Measurements from ENCODE around the gene DTYMK.

DTYMK gene

GRCh38 chr2:241653210-241653750 is 33.3 kb downstream of the DTYMK start:
- no peaks in the 10 kb centered on the region for H3K27me3 ChIP-seq
- H3K27ac ChIP-seq: no peak overlapping the region
- peaks cover 18% of the 10 kb centered on the region for H3K4me1 ChIP-seq
- no peak overlapping the region for H3K4me2 ChIP-seq
- no peaks in the 10 kb centered on the region for H3K9me3 ChIP-seq
- H3K36me3 ChIP-seq: peaks cover 84% of the 10 kb centered on the region
- no peak overlapping the region for H3K4me3 ChIP-seq
- no peak overlapping the region for H3K9ac ChIP-seq
- no peak for TF ChIP-seq Cebpa-rat (IDR thresholded peaks at IDR 0.05)
- peaks cover 86% of the 10 kb centered on the region for H4K20me1 ChIP-seq

GRCh38 chr2:241652722-241653121 is 33.9 kb downstream of the DTYMK start:
- H3K4me1 ChIP-seq: peaks cover 24% of the 10 kb centered on the region
- H3K36me3 ChIP-seq: peaks cover 79% of the 10 kb centered on the region
- H3K4me3 ChIP-seq: no peak overlapping the region
- no peaks in the 10 kb centered on the region for H3K9me3 ChIP-seq
- no peaks in the 10 kb centered on the region for H3K27me3 ChIP-seq
- H3K9ac ChIP-seq: no peak overlapping the region
- no peak for TF ChIP-seq Cebpa-rat (IDR thresholded peaks at IDR 0.05)
- H4K20me1 ChIP-seq: peaks cover 86% of the 10 kb centered on the region
- no peak overlapping the region for H3K27ac ChIP-seq
- no peak overlapping the region for H3K4me2 ChIP-seq

- no peak overlapping the region for H3K27ac ChIP-seq
- H3K4me1 ChIP-seq: peaks cover 26% of the 10 kb centered on the region
- peaks cover 89% of the 10 kb centered on the region for H4K20me1 ChIP-seq
- H3K9ac ChIP-seq: no peak overlapping the region
- no peak for TF ChIP-seq Cebpa-rat (IDR thresholded peaks at IDR 0.05)
- H3K27me3 ChIP-seq: no peaks in the 10 kb centered on the region
- H3K36me3 ChIP-seq: peaks cover 73% of the 10 kb centered on the region
- H3K4me3 ChIP-seq: no peak overlapping the region
- H3K4me2 ChIP-seq: no peak overlapping the region
- no peaks in the 10 kb centered on the region for H3K9me3 ChIP-seq
Measured at GRCh38 chr2:241652142-241652541, 34.5 kb downstream of the DTYMK start.

GRCh38 chr2:241649927-241650326 is 36.7 kb downstream of the DTYMK start:
- no peak overlapping the region for H3K27ac ChIP-seq
- no peak overlapping the region for H3K4me2 ChIP-seq
- no peaks in the 10 kb centered on the region for H3K9me3 ChIP-seq
- H3K36me3 ChIP-seq: peaks cover 72% of the 10 kb centered on the region
- no peak for TF ChIP-seq Cebpa-rat (IDR thresholded peaks at IDR 0.05)
- no peaks in the 10 kb centered on the region for H3K27me3 ChIP-seq
- no peak overlapping the region for H3K9ac ChIP-seq
- H3K4me1 ChIP-seq: peaks cover 26% of the 10 kb centered on the region
- H4K20me1 ChIP-seq: peaks cover 99% of the 10 kb centered on the region
- no peak overlapping the region for H3K4me3 ChIP-seq

- Histone ChIP-seq H3K36me3 (peaks cover 72% of the 10 kb centered on the region), H3K4me1 (peaks cover 26% of the 10 kb centered on the region), H3K9me3 (no peaks in the 10 kb centered on the region), H3K27me3 (no peaks in the 10 kb centered on the region), H3K27ac (no peak overlapping the region), H3K4me3 (no peak overlapping the region), H3K9ac (no peak overlapping the region), H4K20me1 (peaks cover 99% of the 10 kb centered on the region), H3K4me2 (peak overlapping the region; percentile 21)
- TF ChIP-seq Cebpa-rat (IDR thresholded peaks at IDR 0.05): no peak
Measured at GRCh38 chr2:241649404-241649803, 37.2 kb downstream of the DTYMK start.

- Histone ChIP-seq H3K4me3 (no peak overlapping the region), H3K36me3 (peaks cover 70% of the 10 kb centered on the region), H3K4me1 (peaks cover 26% of the 10 kb centered on the region), H4K20me1 (peaks cover 100% of the 10 kb centered on the region), H3K9me3 (no peaks in the 10 kb centered on the region), H3K27ac (no peak overlapping the region), H3K4me2 (peak overlapping the region; percentile 21), H3K9ac (peak overlapping the region; percentile 7; the same call in 1 of the 2 replicates), H3K27me3 (no peaks in the 10 kb centered on the region)
- no peak for TF ChIP-seq Cebpa-rat (IDR thresholded peaks at IDR 0.05)
Measured at GRCh38 chr2:241648453-241648852, 38.2 kb downstream of the DTYMK start.

GRCh38 chr2:241645915-241646645 is 40.5 kb downstream of the DTYMK start:
- H3K4me2 ChIP-seq: no peak overlapping the region
- H3K27me3 ChIP-seq: no peaks in the 10 kb centered on the region
- H3K4me1 ChIP-seq: peaks cover 36% of the 10 kb centered on the region
- peaks cover 55% of the 10 kb centered on the region for H3K36me3 ChIP-seq
- no peak overlapping the region for H3K27ac ChIP-seq
- H3K4me3 ChIP-seq: no peak overlapping the region
- no peaks in the 10 kb centered on the region for H3K9me3 ChIP-seq
- peaks cover 100% of the 10 kb centered on the region for H4K20me1 ChIP-seq
- TF ChIP-seq Cebpa-rat (IDR thresholded peaks at IDR 0.05): no peak
- H3K9ac ChIP-seq: no peak overlapping the region

- TF ChIP-seq Cebpa-rat (IDR thresholded peaks at IDR 0.05): no peak
- no peak overlapping the region for H3K4me2 ChIP-seq
- no peaks in the 10 kb centered on the region for H3K9me3 ChIP-seq
- no peaks in the 10 kb centered on the region for H3K27me3 ChIP-seq
- H3K36me3 ChIP-seq: peaks cover 55% of the 10 kb centered on the region
- H3K4me3 ChIP-seq: no peak overlapping the region
- H3K27ac ChIP-seq: no peak overlapping the region
- peaks cover 100% of the 10 kb centered on the region for H4K20me1 ChIP-seq
- peaks cover 43% of the 10 kb centered on the region for H3K4me1 ChIP-seq
- H3K9ac ChIP-seq: no peak overlapping the region
Measured at GRCh38 chr2:241645056-241645914, 41.3 kb downstream of the DTYMK start.

- H3K4me3 ChIP-seq: no peak overlapping the region
- no peak overlapping the region; the same call in 1 of the 2 replicates for H3K9ac ChIP-seq
- H3K27me3 ChIP-seq: no peaks in the 10 kb centered on the region
- no peak overlapping the region for H3K4me2 ChIP-seq
- H3K36me3 ChIP-seq: peaks cover 63% of the 10 kb centered on the region
- H3K27ac ChIP-seq: no peak overlapping the region
- peaks cover 89% of the 10 kb centered on the region for H4K20me1 ChIP-seq
- peaks cover 15% of the 10 kb centered on the region for H3K9me3 ChIP-seq
- TF ChIP-seq Cebpa-rat (IDR thresholded peaks at IDR 0.05): no peak
- H3K4me1 ChIP-seq: peaks cover 28% of the 10 kb centered on the region
Measured at GRCh38 chr2:241641631-241642030, 45.0 kb downstream of the DTYMK start.

Measured in BLaER1 (cell line).